Measurements from ENCODE around the gene NMNAT2. TPM values are rescaled to one million over a fixed set of nuclear protein-coding genes. Genes with fewer than 3 reads are reported as not detected.

NMNAT2 gene
- total RNA-seq, 1 experiment from 2014 or later: 8.8 TPM

DNA sequence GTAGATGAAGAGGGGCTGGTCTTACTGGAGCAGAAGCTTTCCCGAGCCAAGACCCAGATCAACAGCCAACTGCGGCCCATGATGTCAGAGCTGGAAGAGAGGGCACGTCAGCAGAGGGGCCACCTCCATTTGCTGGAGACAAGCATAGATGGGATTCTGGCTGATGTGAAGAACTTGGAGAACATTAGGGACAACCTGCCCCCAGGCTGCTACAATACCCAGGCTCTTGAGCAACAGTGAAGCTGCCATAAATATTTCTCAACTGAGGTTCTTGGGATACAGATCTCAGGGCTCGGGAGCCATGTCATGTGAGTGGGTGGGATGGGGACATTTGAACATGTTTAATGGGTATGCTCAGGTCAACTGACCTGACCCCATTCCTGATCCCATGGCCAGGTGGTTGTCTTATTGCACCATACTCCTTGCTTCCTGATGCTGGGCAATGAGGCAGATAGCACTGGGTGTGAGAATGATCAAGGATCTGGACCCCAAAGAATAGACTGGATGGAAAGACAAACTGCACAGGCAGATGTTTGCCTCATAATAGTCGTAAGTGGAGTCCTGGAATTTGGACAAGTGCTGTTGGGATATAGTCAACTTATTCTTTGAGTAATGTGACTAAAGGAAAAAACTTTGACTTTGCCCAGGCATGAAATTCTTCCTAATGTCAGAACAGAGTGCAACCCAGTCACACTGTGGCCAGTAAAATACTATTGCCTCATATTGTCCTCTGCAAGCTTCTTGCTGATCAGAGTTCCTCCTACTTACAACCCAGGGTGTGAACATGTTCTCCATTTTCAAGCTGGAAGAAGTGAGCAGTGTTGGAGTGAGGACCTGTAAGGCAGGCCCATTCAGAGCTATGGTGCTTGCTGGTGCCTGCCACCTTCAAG lies 174.8 kb downstream of the NMNAT2 start:
- Mint-ChIP-seq H3K27ac (no peak overlapping the region), H3K36me3 (no peaks in the 10 kb centered on the region), H3K27me3 (ENCODE audit: low read depth) (no peaks in the 10 kb centered on the region), H3K9me3 (no peaks in the 10 kb centered on the region), H3K4me1 (peaks cover 5% of the 10 kb centered on the region), H3K4me3 (no peak overlapping the region)
- POLR2A ChIA-PET: interaction anchor here (0.6 kb wide), 1 partner anchor 190 kb away, joined by 3 read pairs; no protein-coding TSS in a partner anchor
- CTCF ChIA-PET: interaction anchor here (1.1 to 2.0 kb wide), 2 partner anchors 15 to 281 kb away, joined by 3 to 5 read pairs; no protein-coding TSS in a partner anchor
- no peak for ATAC-seq
- DNase-seq (ENCODE audit: low spot score): no peak
- TF ChIP-seq, protein P1, sequence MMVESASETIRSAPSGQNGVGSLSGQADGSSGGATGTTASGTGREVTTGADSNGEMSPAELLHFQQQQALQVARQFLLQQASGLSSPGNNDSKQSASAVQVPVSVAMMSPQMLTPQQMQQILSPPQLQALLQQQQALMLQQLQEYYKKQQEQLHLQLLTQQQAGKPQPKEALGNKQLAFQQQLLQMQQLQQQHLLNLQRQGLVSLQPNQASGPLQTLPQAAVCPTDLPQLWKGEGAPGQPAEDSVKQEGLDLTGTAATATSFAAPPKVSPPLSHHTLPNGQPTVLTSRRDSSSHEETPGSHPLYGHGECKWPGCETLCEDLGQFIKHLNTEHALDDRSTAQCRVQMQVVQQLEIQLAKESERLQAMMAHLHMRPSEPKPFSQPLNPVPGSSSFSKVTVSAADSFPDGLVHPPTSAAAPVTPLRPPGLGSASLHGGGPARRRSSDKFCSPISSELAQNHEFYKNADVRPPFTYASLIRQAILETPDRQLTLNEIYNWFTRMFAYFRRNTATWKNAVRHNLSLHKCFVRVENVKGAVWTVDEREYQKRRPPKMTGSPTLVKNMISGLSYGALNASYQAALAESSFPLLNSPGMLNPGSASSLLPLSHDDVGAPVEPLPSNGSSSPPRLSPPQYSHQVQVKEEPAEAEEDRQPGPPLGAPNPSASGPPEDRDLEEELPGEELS (CRISPR knock-in tag; IDR thresholded peaks at IDR 0.05): no peak
- TF ChIP-seq USF1 (CRISPR knock-in tag; IDR thresholded peaks at IDR 0.05): no peak
- no peak for TF ChIP-seq KAT7 (CRISPR knock-in tag; IDR thresholded peaks at IDR 0.05; ENCODE audit: borderline replicate concordance)
- TF ChIP-seq ZNF138 (CRISPR knock-in tag; conservative IDR thresholded peaks at IDR 0.05): no peak

- POLR2A ChIA-PET: interaction anchor here (0.6 kb wide), 1 partner anchor 191 kb away, joined by 3 read pairs; no protein-coding TSS in a partner anchor
- CTCF ChIA-PET: interaction anchor here (1.1 to 2.0 kb wide), 2 partner anchors 14 to 280 kb away, joined by 3 to 5 read pairs; no protein-coding TSS in a partner anchor
- TF ChIP-seq SP1 (CRISPR knock-in tag; conservative IDR thresholded peaks at IDR 0.05): no peak
- TF ChIP-seq, protein P2, sequence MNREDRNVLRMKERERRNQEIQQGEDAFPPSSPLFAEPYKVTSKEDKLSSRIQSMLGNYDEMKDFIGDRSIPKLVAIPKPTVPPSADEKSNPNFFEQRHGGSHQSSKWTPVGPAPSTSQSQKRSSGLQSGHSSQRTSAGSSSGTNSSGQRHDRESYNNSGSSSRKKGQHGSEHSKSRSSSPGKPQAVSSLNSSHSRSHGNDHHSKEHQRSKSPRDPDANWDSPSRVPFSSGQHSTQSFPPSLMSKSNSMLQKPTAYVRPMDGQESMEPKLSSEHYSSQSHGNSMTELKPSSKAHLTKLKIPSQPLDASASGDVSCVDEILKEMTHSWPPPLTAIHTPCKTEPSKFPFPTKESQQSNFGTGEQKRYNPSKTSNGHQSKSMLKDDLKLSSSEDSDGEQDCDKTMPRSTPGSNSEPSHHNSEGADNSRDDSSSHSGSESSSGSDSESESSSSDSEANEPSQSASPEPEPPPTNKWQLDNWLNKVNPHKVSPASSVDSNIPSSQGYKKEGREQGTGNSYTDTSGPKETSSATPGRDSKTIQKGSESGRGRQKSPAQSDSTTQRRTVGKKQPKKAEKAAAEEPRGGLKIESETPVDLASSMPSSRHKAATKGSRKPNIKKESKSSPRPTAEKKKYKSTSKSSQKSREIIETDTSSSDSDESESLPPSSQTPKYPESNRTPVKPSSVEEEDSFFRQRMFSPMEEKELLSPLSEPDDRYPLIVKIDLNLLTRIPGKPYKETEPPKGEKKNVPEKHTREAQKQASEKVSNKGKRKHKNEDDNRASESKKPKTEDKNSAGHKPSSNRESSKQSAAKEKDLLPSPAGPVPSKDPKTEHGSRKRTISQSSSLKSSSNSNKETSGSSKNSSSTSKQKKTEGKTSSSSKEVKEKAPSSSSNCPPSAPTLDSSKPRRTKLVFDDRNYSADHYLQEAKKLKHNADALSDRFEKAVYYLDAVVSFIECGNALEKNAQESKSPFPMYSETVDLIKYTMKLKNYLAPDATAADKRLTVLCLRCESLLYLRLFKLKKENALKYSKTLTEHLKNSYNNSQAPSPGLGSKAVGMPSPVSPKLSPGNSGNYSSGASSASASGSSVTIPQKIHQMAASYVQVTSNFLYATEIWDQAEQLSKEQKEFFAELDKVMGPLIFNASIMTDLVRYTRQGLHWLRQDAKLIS (CRISPR knock-in tag; IDR thresholded peaks at IDR 0.05; ENCODE audit: borderline replicate concordance): no peak
- TF ChIP-seq, protein P3, sequence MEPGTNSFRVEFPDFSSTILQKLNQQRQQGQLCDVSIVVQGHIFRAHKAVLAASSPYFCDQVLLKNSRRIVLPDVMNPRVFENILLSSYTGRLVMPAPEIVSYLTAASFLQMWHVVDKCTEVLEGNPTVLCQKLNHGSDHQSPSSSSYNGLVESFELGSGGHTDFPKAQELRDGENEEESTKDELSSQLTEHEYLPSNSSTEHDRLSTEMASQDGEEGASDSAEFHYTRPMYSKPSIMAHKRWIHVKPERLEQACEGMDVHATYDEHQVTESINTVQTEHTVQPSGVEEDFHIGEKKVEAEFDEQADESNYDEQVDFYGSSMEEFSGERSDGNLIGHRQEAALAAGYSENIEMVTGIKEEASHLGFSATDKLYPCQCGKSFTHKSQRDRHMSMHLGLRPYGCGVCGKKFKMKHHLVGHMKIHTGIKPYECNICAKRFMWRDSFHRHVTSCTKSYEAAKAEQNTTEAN (CRISPR knock-in tag; IDR thresholded peaks at IDR 0.05): no peak
- TF ChIP-seq, protein P4, sequence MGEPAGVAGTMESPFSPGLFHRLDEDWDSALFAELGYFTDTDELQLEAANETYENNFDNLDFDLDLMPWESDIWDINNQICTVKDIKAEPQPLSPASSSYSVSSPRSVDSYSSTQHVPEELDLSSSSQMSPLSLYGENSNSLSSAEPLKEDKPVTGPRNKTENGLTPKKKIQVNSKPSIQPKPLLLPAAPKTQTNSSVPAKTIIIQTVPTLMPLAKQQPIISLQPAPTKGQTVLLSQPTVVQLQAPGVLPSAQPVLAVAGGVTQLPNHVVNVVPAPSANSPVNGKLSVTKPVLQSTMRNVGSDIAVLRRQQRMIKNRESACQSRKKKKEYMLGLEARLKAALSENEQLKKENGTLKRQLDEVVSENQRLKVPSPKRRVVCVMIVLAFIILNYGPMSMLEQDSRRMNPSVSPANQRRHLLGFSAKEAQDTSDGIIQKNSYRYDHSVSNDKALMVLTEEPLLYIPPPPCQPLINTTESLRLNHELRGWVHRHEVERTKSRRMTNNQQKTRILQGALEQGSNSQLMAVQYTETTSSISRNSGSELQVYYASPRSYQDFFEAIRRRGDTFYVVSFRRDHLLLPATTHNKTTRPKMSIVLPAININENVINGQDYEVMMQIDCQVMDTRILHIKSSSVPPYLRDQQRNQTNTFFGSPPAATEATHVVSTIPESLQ (CRISPR knock-in tag; IDR thresholded peaks at IDR 0.05): no peak
- TF ChIP-seq, protein P5, sequence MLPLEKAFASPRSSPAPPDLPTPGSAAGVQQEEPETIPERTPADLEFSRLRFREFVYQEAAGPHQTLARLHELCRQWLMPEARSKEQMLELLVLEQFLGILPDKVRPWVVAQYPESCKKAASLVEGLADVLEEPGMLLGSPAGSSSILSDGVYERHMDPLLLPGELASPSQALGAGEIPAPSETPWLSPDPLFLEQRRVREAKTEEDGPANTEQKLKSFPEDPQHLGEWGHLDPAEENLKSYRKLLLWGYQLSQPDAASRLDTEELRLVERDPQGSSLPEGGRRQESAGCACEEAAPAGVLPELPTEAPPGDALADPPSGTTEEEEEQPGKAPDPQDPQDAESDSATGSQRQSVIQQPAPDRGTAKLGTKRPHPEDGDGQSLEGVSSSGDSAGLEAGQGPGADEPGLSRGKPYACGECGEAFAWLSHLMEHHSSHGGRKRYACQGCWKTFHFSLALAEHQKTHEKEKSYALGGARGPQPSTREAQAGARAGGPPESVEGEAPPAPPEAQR (CRISPR knock-in tag; IDR thresholded peaks at IDR 0.05): no peak
- no peak for TF ChIP-seq GABPB1 (CRISPR knock-in tag; IDR thresholded peaks at IDR 0.05)
- TF ChIP-seq, protein P6, sequence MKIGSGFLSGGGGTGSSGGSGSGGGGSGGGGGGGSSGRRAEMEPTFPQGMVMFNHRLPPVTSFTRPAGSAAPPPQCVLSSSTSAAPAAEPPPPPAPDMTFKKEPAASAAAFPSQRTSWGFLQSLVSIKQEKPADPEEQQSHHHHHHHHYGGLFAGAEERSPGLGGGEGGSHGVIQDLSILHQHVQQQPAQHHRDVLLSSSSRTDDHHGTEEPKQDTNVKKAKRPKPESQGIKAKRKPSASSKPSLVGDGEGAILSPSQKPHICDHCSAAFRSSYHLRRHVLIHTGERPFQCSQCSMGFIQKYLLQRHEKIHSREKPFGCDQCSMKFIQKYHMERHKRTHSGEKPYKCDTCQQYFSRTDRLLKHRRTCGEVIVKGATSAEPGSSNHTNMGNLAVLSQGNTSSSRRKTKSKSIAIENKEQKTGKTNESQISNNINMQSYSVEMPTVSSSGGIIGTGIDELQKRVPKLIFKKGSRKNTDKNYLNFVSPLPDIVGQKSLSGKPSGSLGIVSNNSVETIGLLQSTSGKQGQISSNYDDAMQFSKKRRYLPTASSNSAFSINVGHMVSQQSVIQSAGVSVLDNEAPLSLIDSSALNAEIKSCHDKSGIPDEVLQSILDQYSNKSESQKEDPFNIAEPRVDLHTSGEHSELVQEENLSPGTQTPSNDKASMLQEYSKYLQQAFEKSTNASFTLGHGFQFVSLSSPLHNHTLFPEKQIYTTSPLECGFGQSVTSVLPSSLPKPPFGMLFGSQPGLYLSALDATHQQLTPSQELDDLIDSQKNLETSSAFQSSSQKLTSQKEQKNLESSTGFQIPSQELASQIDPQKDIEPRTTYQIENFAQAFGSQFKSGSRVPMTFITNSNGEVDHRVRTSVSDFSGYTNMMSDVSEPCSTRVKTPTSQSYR (CRISPR knock-in tag; IDR thresholded peaks at IDR 0.05): no peak
- H3K27ac Mint-ChIP-seq: no peak overlapping the region
- no peak overlapping the region for H3K4me3 Mint-ChIP-seq
- ATAC-seq: no peak
- no peak for DNase-seq (ENCODE audit: low spot score)
- H3K4me1 Mint-ChIP-seq: no peaks in the 10 kb centered on the region
- H3K9me3 Mint-ChIP-seq: no peaks in the 10 kb centered on the region
- H3K27me3 Mint-ChIP-seq (ENCODE audit: low read depth): no peaks in the 10 kb centered on the region
- H3K36me3 Mint-ChIP-seq: no peaks in the 10 kb centered on the region
Measured at GRCh38 chr1:183242556-183242955, 175.6 kb downstream of the NMNAT2 start.
